OCI-LY1 (cell line): ENCODE data around the gene EVA1C.
"Not testable (repeated sequence)": the region's sequence is repeated elsewhere in the genome, so short reads cannot be mapped to it uniquely, and the experiment has no call there.

ENCODE experiments used
- CTCF ChIP-seq: fragments of 200-600 bp; sonication (generic), shearing (Covaris generic); IDR thresholded peaks from 2 replicates; pipeline ENCODE4 v1.5.1; 2017; ENCODE audit warnings: mild to moderate bottlenecking, antibody characterized with exemption, low read length, moderate library complexity, mixed read lengths
- EZH2 ChIP-seq: fragments of 200-600 bp; sonication (generic), shearing (Covaris generic); IDR thresholded peaks from 2 replicates; pipeline ENCODE4 v1.8.0; 2017; ENCODE audit warnings: borderline replicate concordance, mixed run types, mild to moderate bottlenecking, antibody characterized with exemption, low read length, moderate library complexity, mixed read lengths

GRCh38 chr21:32432982-32433660 is 20.6 kb downstream of the EVA1C start:
- TF ChIP-seq CTCF, EZH2: not testable (repeated sequence)
